Activated T-cell treated with anti-CD3 and anti-CD28 coated beads for 24 hours (primary cell): ENCODE measurements around the gene KCNJ11.

Experiments used
- DNase-seq: peaks from one replicate; pipeline ENCODE4 v3.0.0-alpha.2; 2020; ENCODE audit warnings: low read depth

Gene KCNJ11

DNA sequence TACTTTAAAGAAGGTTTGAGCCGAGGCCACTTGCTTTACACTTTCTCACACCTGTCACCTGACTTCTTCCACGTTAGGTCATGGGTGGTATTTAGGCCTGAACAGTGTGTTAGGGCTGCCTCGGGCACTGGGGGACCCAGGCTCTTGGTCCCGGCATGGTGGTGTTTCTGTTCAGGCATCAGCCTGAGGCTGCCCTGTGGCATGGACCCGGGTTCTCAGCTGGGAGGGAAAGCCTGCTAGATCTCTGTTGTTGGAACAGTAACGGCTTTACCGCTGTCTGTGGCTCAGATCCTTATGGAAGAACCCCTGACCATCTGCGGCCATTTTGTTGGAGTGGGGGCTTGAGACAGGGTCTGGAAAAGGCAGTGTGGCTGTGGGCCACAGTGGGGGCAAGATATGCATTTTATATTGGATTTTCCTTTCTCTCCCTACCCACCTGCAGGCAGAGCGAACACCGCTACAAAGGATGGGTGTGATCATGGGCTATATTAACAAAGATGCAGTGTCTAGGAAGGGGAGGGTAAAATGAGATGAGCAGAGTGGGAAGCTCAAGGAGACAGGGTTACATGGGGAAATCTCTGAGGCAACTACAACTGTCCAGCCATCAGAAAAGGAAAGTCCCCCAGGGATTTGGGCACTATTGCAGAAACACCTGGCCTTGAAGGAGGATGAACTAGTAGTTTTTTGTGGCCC, 1.6 kb upstream of the KCNJ11 start:
- DNase-seq = no peak

DNA sequence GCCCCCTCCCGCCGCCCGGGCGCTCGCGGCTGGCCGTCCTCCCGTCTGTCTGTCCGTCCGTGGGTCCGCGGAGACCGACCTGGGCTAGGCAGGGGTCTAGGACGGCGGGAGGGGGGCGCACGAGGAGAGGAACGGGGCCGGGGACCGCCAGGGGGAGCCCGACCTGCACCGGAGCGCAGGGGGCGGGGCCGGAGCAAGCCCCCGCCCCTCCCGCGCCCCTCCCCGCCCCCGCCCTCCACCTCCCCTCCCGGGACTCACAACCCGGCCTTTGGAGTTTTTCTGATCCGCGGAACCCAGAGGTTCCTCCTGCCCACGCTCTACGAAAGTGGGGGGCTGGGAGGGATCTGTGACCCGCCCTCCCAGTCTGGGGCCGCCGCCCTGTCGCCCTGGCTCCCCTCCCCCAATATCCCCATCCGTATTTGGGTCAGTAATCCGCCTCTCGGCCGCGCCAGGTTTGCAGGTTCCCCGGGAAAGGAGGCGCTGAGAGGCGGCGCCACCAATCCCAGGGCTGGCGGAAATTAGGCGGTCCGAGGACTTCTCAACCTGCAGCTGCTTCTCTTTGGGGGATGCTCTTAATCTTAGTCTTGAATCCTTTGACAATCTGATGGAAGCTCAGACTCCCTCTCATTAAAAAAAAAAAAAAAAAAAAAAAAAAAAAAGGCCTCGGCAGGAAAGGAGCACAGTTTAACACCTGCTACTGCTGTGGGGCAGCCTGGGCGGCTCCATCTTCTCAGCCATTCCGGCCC, 925 bp upstream of the KCNJ11 start:
- DNase-seq = peak; percentile 64

DNA sequence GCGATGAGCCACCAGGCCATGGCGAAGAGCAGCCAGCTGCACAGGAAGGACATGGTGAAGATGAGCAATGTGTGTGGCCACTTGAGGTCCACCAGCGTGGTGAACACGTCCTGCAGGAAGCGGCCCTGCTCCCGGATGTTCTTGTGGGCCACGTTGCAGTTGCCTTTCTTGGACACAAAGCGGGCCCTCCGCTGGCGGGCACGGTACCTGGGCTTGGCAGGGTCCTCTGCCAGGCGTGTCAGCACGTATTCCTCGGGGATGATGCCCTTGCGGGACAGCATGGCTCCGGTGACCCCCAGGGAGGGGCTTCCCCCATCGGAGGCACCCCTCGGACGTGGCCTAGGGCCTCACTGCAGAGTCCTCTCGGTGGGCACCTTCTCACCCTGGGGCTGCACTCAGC, 648 bp downstream of the KCNJ11 start:
- DNase-seq = no peak

DNA sequence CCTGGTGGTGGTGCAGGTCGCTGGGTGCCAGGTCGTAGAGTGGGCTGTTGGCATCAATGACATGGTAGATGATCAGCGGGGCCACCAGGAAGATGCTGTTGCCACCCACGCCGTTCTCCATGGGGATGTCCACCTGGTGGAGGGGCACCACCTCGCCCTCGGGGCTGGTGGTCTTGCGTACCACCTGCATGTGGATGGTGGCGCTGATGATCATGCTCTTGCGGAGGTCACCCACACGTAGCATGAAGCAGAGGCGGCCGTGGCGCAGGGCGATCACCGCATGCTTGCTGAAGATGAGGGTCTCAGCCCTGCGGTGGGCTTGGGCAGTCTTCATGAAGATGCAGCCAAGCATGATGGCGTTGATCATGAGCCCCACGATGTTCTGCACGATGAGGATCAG, 1.2 kb downstream of the KCNJ11 start:
- no peak for DNase-seq

DNA sequence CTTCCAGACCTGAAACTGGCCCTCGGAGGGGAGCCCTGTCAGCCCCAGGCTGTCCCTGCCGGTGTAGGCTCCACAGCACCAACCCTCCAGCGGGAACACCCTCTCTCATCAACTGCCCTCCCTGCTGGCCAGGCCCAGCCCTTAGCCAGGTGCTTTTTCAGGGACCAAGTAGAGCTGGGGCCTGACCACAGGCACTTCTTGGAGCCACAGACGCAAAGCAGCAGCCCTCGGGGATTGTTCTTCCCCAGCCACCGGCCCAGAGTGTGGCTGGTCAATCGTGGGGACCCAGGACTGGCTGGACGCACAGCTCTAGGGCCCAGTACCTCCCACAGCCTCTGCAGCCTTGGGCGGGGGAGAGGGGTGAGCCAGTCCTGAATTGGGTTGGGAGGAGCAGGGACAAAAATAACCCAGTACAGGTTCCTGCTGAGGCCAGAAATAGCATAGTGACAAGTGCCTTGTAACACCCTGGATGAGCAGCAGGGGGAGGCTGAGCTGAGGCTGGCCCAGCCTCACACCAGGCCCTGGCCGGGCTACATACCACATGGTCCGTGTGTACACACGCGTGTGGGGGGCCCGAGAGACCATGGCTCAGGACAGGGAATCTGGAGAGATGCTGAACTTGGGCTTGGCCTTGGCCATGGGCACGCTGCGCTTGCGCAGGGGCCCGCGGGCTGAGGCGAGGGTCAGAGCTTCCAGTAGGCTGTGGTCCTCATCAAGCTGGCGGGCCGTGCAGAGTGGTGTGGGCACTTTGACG, 2.0 kb downstream of the KCNJ11 start:
- DNase-seq = peak; percentile 12

DNA sequence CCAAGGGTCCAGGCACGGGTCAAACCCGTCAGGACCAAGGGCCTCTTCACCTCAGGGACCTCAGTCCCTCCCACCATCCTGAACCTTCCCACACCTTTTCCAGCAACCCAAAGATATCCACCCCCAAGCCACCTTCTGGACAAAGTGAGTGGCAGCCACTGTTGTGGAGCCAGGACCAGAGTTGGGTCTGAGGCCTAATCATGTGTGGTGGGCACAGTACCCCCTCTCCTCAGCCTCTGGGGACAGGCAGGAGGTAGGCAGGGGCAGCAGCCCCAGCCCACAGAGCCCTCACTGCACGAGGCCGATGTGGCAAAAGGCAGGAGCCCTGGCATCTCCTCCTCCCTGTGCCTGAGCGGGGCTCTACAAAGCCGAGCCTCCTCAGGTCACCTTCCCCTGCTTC, 2.5 kb downstream of the KCNJ11 start:
- no peak for DNase-seq

DNA sequence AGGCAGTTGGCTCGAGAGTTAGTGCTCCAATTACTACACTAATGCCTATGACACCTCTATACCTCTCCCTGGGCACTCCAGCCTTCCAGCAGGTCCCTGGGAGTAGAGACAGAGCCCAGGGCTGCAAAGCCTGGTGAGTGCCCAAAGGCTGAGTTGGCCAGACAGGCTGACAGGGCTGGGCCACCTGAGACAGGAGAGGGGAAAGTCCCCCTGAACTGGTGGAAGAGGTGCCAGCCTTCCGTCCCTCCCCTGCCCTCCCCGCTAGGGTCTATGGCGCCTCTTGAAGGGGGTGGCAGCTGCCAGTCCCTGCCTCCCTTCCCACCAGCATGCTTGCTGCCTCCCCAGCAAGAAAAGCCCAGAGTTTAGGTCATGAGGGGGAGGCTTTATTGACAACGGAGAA, 3.0 kb downstream of the KCNJ11 start:
- DNase-seq = no peak

DNA sequence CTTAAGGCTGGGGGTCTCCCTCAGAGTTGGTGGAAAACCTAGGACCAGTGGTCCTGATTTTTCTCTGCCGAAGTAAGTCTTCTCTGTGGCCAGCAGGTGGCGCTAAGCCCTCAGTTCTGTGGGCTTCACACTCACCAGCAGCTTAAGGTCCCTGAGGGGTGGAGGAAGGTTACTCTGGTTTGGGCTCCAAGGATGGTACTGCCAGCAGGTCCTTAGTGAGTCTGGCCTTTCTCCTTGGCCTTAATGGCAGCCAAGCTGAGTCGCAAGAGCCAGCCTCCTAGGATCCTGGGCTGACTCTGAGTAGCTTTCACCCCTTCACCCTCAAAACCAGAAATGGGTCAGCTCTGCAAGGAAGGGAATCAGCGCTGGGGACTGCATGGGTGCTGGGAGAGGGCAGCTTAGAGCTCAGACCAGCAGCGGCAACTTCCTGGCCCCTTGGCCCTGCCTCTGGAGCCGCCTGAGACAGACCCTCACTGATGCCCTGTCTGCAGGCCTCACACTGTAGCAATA, 4.4 kb downstream of the KCNJ11 start:
- peak; percentile 63 for DNase-seq

DNA sequence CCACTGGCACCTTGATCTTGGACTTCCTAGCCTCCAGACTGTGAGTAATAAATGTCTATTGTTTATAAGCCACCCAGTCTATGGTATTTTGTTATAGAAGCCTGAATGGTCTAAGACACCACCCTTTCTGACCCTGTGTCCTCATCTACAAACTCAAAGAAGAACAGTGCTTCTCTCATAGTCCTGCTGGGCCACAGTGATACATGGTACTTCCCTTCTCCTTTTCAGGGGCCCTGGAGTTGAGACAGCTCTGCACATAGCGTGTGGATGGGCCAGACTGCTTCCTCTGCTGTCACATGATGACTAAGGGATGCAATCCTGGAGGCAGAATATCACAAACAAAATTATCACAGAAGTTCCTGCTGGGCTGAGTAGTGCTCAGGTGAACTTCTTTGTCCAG, 5.0 kb downstream of the KCNJ11 start:
- DNase-seq = no peak

DNA sequence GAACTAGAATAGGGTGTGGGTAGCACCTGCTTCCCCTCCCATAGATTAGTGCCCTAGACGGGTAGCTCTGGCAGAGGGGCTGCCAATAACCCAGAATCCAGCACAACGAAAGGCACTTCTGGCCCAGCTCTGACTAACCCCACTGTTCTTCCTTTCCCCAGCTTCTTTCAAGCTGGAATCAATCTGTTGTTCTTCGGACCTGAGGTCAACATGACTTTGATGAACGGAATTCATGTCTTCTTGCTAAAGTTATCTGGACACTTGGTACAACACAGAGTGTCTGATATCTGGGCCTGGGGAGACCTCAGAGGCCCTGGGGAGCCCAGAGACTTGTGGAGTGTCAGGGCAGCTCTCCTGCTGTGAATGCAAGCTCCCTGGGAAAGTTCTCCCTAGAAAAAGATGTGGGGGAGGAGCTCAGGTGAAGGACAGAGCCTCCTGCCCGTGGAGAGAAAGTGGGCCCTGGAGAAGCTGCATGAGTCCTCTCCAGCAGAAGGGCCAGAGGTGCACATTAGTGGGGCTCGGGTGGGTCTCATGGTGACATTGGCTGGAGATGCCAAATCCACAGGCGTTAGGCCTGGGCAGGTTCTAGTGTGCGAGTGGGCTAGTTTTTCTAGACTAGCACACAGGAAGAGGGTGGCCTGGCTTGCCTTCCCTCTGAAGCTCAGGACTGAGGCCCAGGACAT, 6.3 kb downstream of the KCNJ11 start:
- DNase-seq = no peak

DNA sequence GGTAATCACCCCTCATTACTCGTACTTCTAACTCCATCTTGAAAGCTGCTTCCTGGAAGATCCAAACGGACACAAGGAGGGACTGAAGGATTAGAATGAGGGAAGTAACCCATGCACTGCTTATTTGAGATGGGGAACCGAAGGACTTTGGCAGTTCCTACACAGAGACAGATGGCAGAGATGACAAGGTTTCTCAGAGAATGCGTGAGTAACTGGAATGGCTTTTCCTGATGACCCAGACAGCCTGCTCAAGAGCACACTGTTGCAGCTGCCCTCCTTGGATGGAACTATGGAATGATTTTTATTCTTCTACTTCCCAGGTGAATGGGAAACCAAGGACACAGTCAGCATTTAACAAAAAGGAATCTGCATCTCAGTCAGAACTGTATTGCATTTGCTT, 7.3 kb downstream of the KCNJ11 start:
- DNase-seq = no peak

DNA sequence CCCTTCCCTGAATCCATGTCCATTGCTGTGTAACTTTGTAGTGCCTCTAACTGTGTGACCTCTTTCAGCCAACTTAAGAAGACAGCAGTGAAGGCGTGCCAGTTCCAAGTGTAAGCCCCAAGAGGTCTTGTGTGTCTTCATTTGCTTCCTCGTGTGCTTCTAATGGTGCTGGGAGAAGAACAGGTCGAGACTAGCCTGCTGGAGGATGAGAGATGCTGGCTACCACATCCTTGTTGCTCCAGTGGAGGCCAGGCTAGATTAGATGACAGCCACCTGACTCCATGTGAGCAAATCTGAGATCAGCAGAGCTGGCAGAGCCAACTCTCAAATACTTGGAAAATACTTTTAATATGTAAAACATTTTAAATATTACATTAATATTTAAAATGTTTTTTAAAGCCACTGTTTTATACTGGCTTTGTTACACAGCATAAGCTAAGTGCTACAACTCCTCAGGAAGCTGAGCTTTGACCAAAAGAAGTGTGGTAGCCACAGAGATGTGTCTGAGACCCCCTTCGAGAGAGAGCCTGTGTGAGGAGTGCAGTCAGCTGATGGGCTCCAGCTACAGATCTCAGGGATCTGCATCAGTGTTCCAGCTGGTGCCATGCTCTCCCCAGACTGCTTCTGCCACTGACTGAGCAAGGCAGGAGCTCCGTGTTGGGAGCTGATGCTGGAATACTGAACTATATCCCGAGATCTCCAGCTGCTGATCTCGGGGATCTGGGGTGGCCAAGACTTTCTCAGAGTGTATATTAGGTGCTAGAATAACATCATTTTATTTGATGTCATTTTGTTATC, 8.9 kb downstream of the KCNJ11 start:
- DNase-seq = no peak

DNA sequence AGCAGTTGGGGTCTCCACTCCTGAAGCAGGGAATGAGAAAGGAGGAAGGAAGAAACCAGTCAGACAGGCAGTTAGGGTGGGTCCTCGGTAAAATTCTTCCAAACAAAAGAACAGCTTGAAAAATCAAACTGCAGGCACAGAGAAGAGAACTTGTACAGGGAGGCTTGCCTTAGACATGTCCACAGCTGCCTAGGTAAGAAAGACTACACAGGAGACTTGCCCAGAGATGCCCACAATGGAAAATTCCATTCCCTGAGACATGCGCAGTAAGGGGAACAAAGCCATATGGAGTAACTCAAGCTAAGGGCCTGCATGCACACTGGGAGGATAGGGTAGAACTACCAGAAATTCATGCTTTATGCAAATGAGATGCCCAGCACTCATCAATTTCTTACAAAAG, 9.8 kb downstream of the KCNJ11 start:
- no peak for DNase-seq

DNA sequence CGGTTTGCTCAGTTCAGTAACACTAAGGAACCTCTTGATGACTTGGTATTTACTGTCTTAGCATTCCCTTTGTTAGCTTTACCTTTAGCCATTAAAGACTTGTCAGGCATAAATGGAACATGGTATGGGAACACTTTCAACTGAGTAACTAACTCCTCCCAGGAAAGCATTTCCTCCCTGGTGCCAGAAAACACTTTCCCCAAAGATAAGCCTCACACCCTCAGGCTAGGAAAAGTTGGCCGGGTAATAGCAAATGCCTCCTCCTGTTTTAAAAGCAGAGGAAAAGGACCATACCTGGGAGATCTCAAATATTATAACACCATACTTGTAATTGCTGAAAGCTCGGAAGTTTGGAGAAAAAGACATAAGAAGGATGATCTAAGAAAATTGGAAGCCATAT, 12.0 kb downstream of the KCNJ11 start:
- DNase-seq = no peak

DNA sequence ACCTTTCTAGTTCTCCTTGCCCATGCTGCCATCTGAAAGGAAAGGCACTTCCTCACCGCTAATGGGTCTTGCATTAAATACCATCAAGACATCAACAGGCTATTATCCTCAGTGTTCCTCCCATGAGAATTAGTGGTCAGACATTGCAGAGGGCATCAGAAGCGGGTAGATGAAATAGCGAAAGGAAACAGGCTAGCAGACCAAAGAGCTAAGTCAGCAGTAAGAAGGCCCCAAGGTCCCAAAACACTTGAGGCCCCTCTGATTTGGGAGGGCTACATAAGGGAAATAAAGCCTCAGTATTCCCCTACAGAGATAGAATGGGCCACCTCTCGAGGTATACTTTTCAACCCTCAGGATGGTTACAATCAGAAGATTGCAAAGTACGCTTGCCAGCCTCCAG, 12.9 kb downstream of the KCNJ11 start:
- no peak for DNase-seq

DNA sequence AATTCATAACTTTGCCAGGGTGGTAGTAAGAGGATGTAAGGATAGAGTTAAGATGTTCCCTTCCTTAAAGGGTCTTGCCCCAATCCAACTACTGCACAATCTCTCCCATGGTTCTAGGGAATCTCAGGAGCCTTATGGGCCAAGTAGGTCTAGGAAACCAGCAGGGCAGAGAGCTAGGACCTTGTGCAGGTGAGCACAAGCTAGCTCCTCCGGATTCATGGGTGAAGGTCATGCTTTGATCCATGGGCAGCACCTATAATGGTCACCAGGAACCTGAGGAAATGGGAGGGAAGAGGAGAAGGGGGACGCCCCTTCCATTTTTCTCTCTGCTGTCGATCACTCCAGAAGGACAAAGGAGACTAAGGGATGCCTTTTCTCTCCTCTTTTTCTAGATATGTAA, 16.8 kb downstream of the KCNJ11 start:
- DNase-seq = no peak

DNA sequence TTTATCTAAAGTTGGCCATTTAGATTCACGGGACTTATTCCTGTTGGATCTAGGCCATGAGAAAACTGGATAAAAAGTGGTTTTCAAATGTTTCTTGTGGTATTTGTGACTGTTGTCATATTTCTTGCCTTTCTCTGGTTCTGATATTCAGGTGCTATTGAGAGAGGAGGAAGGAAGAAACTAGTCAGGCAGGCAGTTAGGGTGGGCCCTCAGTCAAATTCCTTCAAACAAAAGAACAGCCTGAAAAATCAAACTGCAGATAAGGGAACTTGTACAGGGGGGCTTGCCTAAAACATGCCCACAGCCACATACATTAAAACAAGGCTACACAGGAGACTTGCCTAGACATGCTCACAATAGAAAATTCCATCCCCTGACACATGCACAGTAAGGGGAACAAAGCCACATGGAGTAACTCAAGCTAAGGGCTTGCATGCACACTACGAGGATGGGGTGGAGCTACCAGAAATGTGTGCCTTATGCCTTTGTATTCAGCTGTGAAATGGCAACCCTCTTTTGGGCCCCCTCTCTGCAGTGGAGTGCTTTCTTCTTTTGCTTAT, 18.7 kb downstream of the KCNJ11 start:
- no peak for DNase-seq

DNA sequence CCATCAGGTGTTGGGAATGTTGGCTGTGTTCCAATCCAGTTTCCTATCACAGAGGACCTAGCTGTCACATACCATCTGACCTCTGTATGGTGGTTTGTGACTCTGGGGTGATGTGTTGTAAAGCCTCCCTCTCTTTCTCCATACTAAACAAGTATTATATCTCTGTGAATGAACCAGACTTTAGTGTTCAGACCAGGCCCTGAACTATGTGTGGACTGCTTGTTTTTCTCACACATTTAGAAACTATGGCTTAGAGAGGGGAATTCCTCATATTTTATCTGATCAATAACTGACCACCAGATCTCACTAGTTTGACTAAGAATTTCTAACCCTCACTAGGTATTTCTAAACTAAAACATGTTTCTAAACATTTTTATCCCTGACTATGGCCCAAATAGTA, 19.4 kb downstream of the KCNJ11 start:
- no peak for DNase-seq

DNA sequence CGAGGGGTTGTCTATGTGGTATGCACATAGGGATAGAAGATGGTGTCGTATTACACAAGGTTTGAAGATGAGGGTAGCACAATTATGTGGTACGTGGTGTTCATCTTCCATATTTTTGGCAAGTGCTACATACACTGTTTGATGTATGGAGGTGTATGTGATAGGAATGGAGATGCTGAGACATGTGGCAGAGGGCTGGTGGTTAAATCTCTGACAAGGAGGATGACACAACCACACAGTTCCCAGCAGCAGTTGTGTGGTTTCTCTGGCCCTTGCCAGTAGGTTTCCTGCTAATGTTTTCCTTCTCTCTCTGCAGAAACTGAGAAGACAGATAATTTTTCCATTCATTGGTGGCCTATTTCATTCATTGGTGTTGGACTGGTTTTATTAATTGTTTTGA, 19.9 kb downstream of the KCNJ11 start:
- DNase-seq = no peak

DNA sequence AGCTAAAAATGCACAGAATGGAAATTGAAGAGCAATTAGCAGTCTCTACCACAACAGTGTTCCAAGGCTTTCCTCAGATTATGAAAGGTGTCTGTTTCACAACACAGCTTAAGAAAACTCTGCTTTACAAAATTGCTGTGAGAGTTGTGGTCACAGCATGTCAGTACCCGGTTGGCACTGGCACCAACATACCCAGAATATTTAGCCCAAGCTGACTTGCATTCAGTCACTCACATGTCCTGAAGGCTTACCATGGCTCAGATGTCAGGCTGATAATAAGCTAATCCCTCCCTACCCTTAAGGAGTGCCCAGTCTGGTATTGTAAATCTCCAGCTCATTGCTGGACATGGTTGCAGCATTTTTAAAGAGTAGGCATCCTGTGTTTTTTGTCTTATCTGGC, 22.0 kb downstream of the KCNJ11 start:
- no peak for DNase-seq

DNA sequence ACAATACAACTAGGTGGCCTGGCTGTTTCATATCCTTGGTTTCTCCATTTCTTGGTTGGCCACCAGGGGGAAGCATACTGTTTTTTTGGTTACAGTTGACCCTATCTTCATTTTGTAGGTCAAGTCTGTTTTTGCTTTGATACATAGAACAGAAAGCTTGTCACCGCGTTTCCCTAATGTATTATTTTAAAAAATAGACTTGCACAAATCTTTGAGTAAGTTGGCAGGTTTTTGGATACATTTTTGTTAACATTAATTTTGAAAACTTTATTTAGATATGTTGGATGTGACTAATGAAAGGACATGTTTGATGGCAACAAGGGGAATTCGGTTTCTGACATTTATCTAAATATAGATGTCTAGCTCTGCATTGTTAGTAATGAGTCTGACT, 33.9 kb downstream of the KCNJ11 start:
- DNase-seq = peak; percentile 56
